OCI-LY1 (cell line): ENCODE measurements around the gene MYZAP.

Experiments
- EZH2 ChIP-seq: fragments of 200-600 bp; sonication (generic), shearing (Covaris generic); IDR thresholded peaks from 2 replicates; pipeline ENCODE4 v1.8.0; 2017; ENCODE audit warnings: borderline replicate concordance, mixed run types, mild to moderate bottlenecking, antibody characterized with exemption, low read length, moderate library complexity, mixed read lengths
- TF ChIP-seq, protein P1 (sequence below): fragments of 200-600 bp; sonication (generic), shearing (Covaris generic); IDR thresholded peaks from 2 replicates; pipeline ENCODE4 v1.5.1; 2017; ENCODE audit warnings: mild to moderate bottlenecking, antibody characterized with exemption, low read length, moderate library complexity, mixed read lengths

DNA sequence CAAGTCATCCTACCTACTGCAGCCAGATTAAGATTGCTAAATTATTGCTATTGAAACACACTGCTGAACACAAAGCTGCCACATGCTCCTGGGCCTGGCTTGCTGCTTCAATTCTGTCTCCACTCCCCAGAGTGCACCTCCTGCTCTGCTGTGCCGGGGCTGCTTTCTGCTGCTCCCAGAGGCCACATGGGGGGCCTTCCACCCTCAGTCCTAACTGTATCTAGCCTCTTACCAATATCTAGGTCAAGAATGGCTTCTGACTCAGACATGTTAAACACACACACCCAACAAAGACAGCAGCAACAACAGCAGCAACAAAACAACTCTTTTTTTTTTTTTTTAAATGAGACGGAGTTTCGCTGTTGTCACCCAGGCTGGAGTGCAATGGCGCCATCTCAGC lies 33.0 kb downstream of the MYZAP start:
- TF ChIP-seq EZH2 = no peak
- TF ChIP-seq, protein P1, sequence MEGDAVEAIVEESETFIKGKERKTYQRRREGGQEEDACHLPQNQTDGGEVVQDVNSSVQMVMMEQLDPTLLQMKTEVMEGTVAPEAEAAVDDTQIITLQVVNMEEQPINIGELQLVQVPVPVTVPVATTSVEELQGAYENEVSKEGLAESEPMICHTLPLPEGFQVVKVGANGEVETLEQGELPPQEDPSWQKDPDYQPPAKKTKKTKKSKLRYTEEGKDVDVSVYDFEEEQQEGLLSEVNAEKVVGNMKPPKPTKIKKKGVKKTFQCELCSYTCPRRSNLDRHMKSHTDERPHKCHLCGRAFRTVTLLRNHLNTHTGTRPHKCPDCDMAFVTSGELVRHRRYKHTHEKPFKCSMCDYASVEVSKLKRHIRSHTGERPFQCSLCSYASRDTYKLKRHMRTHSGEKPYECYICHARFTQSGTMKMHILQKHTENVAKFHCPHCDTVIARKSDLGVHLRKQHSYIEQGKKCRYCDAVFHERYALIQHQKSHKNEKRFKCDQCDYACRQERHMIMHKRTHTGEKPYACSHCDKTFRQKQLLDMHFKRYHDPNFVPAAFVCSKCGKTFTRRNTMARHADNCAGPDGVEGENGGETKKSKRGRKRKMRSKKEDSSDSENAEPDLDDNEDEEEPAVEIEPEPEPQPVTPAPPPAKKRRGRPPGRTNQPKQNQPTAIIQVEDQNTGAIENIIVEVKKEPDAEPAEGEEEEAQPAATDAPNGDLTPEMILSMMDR = no peak
